NCI-H1417 (cell line): ENCODE results near the gene SECISBP2.
"Not testable (repeated sequence)": the region's sequence is repeated elsewhere in the genome, so short reads cannot be mapped to it uniquely, and the experiment has no call there.

Experiments
- DNase-seq, 3 experiments: peaks; one replicate each; lab custom pipeline; 2025; lab: John Stamatoyannopoulos, UW

Gene SECISBP2

DNA sequence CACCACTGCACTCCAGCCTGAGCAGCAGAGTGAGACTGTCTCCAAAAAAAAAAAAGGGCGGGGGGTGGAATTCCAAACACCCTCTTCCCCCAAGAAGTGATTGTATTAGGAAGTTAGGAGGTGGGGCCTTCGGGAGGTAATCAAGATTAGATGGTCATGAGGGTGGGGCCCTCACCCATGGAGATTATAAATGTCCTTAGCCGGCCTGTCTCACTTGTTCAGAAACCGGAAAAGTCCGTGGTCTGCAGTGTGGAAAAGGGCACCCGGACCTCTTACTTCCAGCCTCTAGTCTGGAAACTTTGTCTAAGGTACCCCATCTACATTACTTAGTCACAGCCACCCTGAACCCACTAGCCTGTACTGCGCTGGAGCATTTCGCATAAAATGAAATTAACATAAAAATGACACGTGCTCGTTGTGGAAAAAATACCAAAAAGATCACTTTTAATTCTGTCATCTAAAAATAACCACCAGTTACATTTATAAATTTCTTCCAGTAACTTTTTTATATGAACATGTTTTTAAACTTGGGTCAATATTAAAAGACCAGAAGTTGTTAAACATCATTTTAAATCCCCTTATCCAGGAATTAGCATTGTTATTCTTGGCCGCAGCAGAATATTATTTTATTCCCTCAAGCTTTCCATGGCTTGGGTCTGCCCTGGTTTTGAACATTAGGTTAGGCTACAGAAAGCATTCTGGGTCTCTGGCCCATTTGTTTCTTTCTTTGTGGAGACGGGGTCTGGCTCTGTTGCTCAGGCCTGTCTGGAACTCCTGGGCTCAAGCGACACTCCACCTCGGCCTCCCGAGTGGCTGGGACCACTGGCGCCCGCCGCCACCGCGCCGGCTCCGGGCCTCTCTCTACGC is 8.5 kb upstream of the SECISBP2 start:
- peak in 1 of 3 experiments; percentile 42 for DNase-seq

DNA sequence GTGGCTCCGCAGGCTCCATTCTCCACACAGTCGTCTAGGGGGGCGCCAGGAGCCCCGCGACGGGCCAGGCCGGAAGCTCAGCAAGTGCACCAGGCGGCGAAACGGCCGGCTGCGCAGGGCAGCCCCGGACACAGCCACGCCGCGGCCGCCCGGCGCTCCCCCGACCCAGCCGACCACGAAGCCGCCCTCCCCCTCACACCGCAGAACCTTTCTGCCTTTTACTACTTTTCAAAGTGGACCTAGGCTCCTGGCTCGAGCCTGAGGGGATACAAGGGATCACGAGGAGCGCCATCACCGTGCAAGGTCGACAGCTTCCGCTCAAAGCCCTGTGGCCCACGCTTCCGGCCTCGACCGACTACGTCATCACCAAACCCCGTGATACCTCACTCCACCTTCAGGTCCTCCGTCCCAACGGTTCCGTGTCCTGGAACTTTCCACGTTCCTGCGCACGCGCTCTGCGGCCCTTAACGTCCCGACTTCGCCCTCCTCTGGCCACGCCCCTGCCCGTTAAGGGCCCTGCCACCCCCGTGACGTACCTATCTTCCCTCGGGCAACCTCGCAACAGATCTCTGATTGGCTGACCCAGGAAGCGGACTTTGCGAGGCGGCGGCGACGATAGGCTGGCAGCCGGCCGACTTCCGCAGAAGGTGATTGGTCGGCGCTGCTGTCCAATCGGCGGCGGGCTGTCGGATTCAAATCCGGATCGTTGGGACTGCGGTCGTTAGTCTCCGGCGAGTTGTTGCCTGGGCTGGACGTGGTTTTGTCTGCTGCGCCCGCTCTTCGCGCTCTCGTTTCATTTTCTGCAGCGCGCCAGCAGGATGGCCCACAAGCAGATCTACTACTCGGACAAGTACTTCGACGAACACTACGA is 7.6 kb upstream of the SECISBP2 start, which contains the start of gene CKS2:
TSS of gene CKS2 (plus strand) at position 721 of the 871 bp plus-strand sequence. CDS start at position 819, 98 bp downstream.
- peak; percentile 98 to 100 (median 100) for DNase-seq

DNA sequence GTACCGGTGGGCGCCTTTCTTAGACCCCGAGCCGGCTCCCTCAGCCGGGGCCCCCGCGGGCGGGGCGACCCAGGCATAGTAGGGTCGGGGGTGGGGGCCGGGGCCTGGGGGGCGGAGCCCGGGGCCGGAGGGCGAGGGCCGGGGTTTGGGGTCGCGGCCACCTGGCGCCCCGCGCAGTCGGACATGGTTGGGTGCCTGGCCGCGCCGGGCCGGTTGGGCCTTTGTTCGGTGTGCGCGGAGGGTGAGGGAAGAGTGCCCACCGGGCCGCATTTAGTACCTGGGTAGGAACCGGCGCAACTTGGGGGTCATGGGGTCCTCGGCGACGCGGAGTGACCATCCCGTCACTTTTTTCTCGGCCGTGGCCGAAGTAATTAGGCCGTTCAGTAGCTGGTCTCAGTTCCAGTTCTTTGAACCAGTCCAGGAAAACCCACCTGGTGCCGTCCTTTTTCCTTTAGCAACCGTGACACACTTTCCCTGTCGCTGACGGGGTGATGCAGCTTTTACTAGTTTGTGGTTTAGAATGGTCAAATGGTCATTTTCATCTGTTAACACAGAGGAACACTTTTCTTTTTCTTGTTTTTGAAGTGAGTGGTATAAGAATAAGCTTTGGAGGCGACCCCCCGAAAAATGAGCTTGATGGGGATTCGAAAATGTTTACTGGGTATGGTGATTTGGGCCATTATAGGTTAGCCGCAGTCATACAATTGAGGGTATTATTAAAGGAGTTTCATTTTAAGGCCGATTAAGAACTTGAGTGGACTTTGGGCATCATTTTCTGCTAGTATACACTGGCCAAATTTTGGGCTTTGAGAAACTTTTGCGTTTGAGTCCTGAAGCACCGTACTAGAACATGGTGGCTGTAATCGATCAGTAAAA is 6.7 kb upstream of the SECISBP2 start:
- peak in 2 of 3 experiments; percentile 51 to 67 for DNase-seq

DNA sequence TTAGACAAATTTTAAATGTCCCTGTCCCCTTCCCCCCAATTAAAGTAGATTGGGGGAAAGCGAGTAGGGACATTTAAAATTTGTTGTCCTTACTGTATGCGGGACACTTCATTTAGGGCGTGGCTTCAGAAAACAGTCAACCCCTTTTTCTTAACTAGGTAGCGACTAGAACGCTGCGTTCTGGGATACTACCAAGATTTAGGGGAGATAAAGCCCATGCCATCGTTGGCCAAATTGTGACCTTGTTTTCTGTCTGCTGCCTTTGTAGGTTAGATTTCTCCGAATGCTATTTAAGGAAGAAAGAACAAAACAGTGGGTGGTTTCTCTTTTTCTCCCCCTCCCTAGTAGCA is 6.1 kb upstream of the SECISBP2 start:
- DNase-seq: peak in 2 of 3 experiments; percentile 13 to 58

DNA sequence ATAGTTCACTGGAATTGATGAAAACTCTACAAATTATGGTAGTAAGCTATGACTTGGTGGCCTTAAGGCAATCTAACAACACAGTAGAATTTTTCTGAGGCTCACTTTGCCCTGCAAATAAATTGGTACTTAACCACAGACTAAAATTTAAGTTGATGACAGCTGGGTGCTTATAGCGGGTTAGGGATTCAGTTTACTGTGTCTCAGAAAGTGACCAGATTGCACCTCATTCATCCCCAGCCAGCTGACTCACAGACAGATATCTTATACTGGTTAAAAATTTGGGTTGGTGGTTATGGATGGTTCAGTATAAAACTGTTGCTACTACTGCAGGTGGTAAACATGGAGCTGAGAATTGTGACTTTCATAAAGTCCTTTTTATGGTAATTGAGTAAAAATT is 4.5 kb upstream of the SECISBP2 start:
- no peak for DNase-seq

DNA sequence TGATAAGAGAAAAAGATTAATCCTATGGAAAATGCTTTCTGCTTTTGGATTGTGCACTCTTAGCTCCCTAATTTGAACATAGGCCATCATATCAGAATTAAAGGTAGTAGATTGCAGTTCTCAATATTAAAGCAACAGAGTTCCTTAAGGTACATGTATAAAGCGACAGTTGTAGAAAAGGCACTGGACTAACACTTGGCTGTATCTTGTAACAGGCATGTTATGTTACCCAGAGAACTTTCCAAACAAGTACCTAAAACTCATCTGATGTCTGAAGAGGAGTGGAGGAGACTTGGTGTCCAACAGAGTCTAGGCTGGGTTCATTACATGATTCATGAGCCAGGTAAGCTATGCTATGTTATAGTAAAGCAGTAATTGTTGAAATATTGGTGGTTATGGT is 3.3 kb upstream of the SECISBP2 start:
- no peak for DNase-seq

DNA sequence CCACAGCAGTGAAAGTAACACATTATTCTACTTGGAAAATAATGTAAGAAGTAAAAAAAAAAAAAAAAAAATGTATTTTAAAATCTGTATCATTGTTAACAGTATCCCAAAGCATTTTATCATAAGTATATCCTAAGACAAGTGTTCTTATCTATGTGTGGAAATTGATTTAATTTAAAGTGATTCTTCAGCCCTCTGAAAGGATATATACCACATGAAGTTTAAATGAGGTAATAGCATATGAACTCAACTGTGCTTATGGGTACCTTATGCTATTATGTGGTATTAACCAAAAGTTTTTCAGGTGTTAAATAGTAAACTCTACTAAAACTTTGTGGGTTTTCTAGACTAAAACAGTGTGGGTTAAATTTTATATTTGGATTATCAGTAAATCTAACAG is 2.8 kb upstream of the SECISBP2 start:
- no peak for DNase-seq

DNA sequence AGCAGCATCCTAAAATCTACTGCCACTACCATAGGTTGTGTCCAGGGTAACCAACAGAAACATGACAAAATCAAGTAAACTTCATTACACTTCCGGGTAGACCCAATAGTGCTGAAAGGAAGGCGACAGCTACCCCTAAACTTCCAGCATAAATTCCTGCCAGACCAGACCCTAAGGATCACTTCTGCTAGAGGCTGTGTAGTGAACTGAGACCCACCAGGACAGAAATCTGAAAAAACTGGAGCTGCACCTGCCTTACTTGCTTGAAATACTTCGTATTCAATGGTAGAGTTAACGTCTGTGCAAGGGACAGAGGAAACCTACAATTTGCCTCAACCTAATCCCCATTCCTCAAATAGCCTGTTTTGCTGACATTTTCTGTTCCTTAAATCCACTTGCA is 1.0 kb upstream of the SECISBP2 start:
- no peak for DNase-seq

DNA sequence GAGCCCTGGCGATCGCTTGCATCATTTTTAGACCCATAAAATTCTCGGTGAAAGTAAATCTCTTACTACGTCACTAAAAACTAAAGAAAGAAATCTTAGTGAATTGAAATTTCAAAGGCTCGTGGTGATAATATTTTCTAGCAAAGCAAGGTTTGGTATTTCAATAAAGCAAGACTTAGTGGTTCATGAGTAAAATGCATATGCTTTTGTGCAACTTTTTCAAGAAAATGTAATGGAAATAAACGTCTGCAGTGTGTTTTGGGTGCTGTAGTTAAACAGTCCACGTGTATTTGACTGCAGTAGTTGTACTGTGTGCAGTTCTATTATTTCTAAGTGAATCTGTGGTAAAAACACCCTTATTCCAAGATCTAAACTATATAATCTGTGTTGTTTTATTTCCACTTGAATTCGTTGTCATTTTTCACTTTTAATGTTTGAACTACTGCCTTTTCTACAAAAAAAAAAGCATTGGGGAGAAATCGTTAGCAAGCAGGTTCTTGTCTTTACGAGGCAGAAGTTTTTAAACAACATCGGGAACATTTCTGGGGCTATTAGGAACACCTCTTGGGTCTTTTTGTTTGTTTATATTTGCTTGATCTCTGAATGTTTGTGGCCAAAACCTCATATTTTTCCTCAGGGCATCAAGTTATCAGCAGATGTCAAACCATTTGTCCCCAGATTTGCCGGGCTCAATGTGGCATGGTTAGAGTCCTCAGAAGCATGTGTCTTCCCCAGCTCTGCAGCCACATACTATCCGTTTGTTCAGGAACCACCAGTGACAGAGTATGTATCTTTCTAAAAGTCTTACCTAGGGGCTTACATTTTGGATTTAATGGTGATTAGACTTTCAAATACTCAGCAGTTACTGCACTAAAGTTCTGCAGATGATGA is 960 bp downstream of the SECISBP2 start:
- DNase-seq: peak in 2 of 3 experiments; percentile 46 to 72

DNA sequence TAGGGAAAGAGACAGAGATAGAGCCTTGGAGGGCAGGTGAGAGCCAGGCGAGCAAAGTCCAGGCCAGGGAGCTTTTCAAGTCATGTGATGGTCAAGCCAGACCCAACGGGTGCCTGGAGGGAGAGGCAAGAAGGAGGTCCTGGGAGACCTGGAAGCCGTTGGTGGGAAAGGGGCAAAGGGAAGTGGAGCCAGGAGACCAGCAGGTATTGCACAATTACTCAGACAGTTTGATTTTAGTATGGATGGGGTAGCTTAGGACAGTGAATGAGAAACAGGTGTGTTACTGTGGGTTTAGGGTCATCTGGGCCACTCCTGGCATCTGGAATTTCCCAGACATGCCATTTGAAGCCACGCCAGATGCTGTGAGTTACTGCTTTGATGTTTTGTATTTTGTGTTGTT is 5.1 kb downstream of the SECISBP2 start:
- no peak for DNase-seq

DNA sequence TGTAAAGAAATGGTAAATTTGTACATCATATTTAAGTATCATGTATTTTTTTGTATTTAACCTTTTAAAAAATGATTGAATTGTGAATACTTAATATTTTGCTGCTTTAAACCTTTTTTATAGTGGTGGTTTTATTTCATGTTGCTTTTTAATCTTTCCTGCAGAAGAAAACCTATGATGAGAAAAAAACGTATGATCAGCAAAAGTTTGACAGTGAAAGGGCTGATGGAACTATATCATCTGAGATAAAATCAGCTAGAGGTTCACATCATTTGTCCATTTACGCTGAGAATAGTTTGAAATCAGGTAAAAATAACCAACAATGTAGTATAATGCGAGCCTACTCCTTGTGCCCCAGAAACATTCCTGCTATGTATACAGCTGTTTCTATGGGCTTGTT is 7.4 kb downstream of the SECISBP2 start:
- DNase-seq: no peak

DNA sequence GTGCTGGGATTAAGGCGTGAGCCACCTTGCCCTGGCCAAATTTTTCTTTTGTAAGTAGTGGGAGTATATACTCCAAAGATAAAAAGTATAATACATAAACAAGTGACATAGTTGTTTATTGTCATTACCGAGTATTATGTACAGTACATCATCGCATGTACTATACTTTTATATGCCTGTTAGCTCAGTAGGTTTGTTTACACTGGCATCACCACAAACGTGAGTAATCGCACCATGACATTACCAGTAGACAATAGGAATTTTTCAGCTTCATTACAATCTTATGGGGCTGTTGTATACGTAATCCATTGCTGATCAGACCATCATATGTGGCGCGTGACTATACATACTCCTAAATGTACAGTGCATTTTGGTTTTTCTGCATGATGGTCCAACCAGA is 9.8 kb downstream of the SECISBP2 start:
- no peak for DNase-seq

DNA sequence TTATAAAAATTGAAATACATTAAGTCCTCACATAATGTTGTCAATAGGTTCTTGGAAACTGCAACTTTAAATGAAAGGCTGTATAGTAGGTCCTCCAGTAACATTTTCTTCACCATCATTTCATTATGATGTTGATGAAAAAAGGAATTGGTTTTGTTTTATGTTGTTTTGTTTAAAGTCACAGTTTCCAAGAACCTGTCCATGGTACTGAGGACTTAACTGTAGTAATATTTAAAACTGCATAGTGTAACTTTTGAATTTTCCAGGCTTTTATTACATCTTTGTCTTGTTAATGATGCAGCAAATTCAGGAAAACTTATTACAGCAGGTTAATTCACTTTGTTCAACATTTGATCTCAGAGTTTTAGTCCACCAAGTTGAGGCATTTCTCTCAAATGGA is 11.6 kb downstream of the SECISBP2 start:
- no peak for DNase-seq

DNA sequence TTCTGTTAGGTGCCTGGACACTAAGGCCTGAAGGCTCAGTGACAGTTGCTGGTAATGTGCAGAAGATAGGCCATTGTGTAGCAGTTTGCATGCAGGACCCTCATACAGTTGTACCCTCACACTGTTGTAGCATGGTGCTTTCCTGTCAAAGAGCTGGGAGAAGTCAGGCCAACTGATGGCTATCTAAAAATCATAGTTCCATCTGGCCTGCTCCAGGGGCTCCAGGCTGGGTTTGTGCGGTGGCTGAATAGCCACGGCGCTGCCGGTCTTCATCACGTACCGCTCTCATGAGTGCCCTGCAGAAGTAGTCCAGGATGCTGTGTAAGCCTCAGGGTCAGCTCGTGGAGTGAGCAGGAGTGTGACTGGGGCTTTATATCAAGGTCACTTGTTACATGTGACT is 12.2 kb downstream of the SECISBP2 start:
- no peak for DNase-seq

DNA sequence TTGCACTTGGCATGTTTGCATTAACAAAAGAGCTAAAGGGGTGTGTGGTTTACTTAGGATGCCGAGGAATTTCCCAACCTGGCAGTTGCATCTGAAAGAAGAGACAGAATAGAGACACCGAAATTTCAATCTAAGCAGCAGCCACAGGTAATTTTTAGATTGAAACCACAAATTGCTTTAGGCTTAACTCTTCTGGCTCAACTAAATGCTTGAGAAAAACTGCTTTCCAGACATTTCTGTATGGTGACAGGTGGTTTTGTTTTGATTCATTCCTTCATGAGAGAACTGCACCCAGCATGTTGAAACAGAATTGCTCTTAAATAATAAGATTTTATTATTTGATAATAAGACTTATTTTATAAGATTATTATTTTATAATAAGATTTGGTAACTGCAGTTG is 21.5 kb downstream of the SECISBP2 start:
- no peak for DNase-seq

DNA sequence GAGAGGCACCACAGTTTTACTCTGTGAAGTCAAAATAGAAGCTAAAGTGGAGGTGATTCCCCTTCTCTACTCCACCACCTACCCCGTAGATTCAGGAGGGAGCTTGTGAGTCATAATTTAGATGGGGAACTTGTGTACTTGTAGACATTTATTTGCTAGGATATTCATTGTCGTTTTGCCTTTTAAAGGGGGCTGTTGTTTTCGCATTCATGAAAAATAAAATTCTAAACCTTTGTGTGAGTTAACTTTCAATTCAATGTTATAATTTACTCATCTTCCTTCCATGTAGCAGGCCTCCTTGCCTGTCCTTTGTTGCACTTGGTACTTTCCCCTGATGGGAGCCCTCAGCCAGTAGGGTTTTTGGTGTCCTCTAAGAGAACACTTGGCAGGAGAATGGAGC is 22.0 kb downstream of the SECISBP2 start:
- DNase-seq: no peak

DNA sequence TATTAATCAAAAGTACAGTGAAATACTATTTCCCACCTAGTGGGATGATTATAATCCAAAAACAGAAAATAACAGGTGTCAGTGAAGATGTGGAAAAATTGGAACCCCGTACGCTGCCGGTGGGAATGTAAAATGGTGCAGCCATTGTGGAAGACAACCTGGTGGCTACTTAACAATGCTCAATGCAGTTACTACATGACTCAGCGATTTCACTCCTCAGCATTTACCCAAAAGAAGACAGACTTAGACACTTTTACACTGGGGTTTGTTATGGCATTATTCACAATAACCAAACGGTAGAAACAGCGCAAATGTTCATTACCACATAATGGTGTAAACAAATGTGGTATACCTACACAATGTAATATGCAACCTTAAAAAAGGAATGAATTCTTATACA is 23.9 kb downstream of the SECISBP2 start:
- no peak for DNase-seq

DNA sequence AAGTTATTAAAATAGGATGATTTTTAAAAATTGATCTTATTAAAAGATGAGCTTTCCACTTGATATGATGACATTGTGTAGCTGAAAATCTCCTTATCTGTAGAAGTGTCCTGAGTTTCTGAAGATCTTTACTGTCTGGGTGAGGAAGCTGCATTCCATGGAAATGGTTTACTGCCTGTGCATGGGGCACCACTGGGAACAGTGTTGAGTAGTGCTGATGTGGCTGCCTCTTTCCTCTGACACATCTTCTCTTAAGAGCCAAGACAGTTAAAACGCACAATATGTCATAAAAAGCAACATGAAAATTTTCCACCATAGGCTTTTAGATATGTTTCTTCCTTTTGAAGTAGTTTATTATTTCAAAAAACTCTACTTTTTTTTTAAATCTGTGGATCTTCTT is 24.6 kb downstream of the SECISBP2 start:
- no peak for DNase-seq

DNA sequence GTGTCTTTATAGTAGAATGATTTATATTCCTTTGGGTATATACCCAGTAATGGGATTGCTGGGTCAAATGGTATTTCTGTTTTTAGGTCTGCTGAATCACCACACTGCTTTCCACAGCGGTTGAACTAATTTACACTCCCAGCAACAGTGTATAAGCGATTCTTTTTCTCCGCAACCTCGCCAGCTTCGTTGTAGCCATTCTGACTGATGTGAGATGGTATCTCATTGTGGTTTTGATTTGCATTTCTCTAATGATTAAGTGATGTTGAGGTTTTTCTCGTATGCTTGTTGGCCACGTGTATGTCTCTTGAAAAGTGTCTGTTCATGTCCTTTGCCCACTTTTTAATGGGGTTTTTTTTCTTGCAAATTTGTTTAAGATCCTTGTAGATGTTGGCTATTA is 25.5 kb downstream of the SECISBP2 start:
- not testable (repeated sequence) for DNase-seq

DNA sequence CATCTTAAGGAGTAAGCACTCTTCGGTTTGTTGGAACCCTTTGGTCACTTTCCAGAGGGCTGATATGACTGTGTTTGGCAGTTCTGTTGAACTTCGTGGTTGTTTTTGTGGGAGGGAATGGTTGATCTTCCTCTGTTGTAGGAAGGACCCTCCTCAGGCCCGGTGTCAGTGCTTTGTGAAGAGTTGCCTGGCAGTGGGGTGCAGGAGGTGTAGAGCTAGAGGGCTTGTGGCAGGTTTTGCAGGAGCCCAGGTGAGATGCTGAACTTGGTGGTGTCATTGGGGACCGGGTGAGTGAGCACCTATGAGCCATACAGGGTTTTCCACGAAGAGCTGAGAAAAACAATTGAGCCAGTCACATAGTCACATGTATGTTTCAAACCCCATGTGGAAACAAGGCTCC is 27.2 kb downstream of the SECISBP2 start:
- DNase-seq: no peak

DNA sequence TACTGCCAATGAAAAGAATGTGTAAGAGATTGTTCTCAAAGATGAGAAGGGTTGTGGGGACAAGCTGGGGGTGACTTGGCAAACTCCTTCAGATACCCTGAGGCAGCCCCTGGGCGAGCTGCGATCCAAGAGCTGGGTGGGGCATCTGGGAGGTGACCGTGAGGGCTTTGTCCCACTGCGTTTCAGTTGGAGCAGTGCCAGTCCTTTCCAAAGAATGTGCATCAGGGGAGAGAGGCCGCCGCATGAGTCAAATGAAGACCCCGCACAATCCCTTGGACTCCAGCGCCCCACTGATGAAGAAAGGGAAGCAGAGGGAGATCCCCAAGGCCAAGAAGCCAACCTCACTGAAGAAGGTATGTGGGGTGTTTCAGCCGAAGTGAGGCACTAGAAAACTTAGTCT is 28.4 kb downstream of the SECISBP2 start:
- no peak for DNase-seq
